Calu3 (cell line): ENCODE data around the gene C5orf52. TPM values are rescaled to one million over a fixed set of nuclear protein-coding genes. Genes with fewer than 3 reads are reported as not detected.
"Not testable (repeated sequence)": the region's sequence is repeated elsewhere in the genome, so short reads cannot be mapped to it uniquely, and the experiment has no call there.

ENCODE experiments used
- BruUV-seq: library from RNA; stranded (reverse); fragments of 400-500 nt; replicated peaks from 2 replicates; lab custom pipeline; 2021; lab: Mats Ljungman, UMichigan
- CTCF ChIA-PET: fragments of 300-600 bp; sonication (Branson Sonifier 250); formaldehyde crosslinking; loops from one replicate; lab custom pipeline; 2022; ENCODE audit warnings: antibody characterized with exemption; lab: Charles Lee
- DNase-seq: peaks from one replicate; pipeline ENCODE4 v3.0.0; 2022
- H3K27ac Mint-ChIP-seq: one replicate; pipeline ENCODE4 v1.8.0; 2022; ENCODE audit warnings: mixed read lengths; ENCODE audit not compliant: unreplicated experiment
- H3K27me3 Mint-ChIP-seq: one replicate; pipeline ENCODE4 v1.8.0; 2022; ENCODE audit warnings: mixed read lengths; ENCODE audit not compliant: unreplicated experiment
- H3K36me3 Mint-ChIP-seq: one replicate; pipeline ENCODE4 v1.8.0; 2022; ENCODE audit warnings: mild to moderate bottlenecking, moderate library complexity, mixed read lengths; ENCODE audit not compliant: insufficient read depth, unreplicated experiment
- H3K4me1 Mint-ChIP-seq: one replicate; pipeline ENCODE4 v1.8.0; 2022; ENCODE audit warnings: mild to moderate bottlenecking, low read depth, mixed read lengths; ENCODE audit not compliant: unreplicated experiment
- H3K4me3 Mint-ChIP-seq: one replicate; pipeline ENCODE4 v1.8.0; 2022; ENCODE audit warnings: mild to moderate bottlenecking, low read depth, moderate library complexity, mixed read lengths; ENCODE audit not compliant: unreplicated experiment
- H3K9me3 Mint-ChIP-seq: one replicate; pipeline ENCODE4 v1.8.0; 2022; ENCODE audit warnings: low read depth, mixed read lengths; ENCODE audit not compliant: unreplicated experiment
- intact Hi-C: fragments of 100-400 bp; cut with micrococcal nuclease; formaldehyde crosslinking; loops from one replicate; pipeline ENCODE4 v1.10.0; 2022; ENCODE audit not compliant: unreplicated experiment
- total RNA-seq: library from RNA; stranded (reverse); gene quantifications from 2 replicates; pipeline ENCODE4 v1.2.3, GENCODE V29; 2022
- TF ChIP-seq, protein P1 (sequence below): fragments of 200-600 bp; IDR thresholded peaks from one replicate; pipeline ENCODE4 v1.8.0; 2022; ENCODE audit warnings: antibody characterized with exemption; ENCODE audit not compliant: unreplicated experiment

The C5orf52 gene
- total RNA-seq, 1 experiment from 2014 or later = not detected

GRCh38 chr5:157671592-157672330 is 428 bp downstream of the C5orf52 start:
- H3K27ac Mint-ChIP-seq = peak overlapping the region; percentile 11
- TF ChIP-seq, protein P1, sequence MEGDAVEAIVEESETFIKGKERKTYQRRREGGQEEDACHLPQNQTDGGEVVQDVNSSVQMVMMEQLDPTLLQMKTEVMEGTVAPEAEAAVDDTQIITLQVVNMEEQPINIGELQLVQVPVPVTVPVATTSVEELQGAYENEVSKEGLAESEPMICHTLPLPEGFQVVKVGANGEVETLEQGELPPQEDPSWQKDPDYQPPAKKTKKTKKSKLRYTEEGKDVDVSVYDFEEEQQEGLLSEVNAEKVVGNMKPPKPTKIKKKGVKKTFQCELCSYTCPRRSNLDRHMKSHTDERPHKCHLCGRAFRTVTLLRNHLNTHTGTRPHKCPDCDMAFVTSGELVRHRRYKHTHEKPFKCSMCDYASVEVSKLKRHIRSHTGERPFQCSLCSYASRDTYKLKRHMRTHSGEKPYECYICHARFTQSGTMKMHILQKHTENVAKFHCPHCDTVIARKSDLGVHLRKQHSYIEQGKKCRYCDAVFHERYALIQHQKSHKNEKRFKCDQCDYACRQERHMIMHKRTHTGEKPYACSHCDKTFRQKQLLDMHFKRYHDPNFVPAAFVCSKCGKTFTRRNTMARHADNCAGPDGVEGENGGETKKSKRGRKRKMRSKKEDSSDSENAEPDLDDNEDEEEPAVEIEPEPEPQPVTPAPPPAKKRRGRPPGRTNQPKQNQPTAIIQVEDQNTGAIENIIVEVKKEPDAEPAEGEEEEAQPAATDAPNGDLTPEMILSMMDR = no peak
- H3K4me3 Mint-ChIP-seq = peak overlapping the region; percentile 84
- no peaks in the 10 kb centered on the region for H3K9me3 Mint-ChIP-seq
- peaks cover 30% of the 10 kb centered on the region for H3K4me1 Mint-ChIP-seq
- H3K36me3 Mint-ChIP-seq = peaks cover 26% of the 10 kb centered on the region
- CTCF ChIA-PET = no interaction called here
- no TSS peak for BruUV-seq
- intact Hi-C loops = no loop called here
- no peak for DNase-seq
- peaks cover 15% of the 10 kb centered on the region for H3K27me3 Mint-ChIP-seq

GRCh38 chr5:157672976-157673375 is 1.6 kb downstream of the C5orf52 start:
- no TSS peak for BruUV-seq
- no peak overlapping the region for H3K27ac Mint-ChIP-seq
- no peak for DNase-seq
- TF ChIP-seq, protein P1 = no peak
- intact Hi-C loops = no loop called here
- peaks cover 15% of the 10 kb centered on the region for H3K27me3 Mint-ChIP-seq
- H3K4me3 Mint-ChIP-seq = no peak overlapping the region
- H3K36me3 Mint-ChIP-seq = peaks cover 26% of the 10 kb centered on the region
- CTCF ChIA-PET = no interaction called here
- H3K9me3 Mint-ChIP-seq = no peaks in the 10 kb centered on the region
- H3K4me1 Mint-ChIP-seq = peaks cover 30% of the 10 kb centered on the region

GRCh38 chr5:157674351-157674750 is 3.0 kb downstream of the C5orf52 start:
- Mint-ChIP-seq H3K36me3 (peaks cover 26% of the 10 kb centered on the region), H3K27me3 (peaks cover 15% of the 10 kb centered on the region), H3K4me1 (peaks cover 30% of the 10 kb centered on the region)
- DNase-seq, H3K9me3 Mint-ChIP-seq, intact Hi-C loops, H3K4me3 Mint-ChIP-seq, BruUV-seq, H3K27ac Mint-ChIP-seq: not testable (repeated sequence)
- CTCF ChIA-PET = interaction anchor here (0.6 kb wide), 1 partner anchor 95 kb away, joined by 6 read pairs; no protein-coding TSS in a partner anchor

DNA sequence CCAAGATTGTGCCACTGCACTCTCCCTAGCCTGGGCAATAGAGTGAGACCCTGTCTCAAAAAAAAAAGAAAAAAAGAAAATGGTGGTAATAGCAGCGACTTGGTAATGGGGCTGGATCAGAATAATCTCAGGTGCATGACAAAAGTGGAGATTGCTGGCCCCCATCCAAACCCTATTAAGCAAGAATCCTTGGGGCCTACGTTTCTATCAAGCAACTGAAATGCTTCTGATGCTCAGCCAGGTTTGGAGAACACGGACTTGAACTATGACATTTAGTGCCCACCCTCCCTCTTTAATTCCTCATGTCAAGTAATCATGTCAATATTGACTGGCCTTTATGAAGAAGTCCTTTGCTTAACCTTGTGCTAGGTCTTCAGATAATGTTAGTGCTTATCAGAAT is 6.6 kb downstream of the C5orf52 start:
- Mint-ChIP-seq H3K27me3 (no peaks in the 10 kb centered on the region), H3K27ac (no peak overlapping the region), H3K4me3 (no peak overlapping the region), H3K36me3 (no peaks in the 10 kb centered on the region), H3K4me1 (no peaks in the 10 kb centered on the region), H3K9me3 (no peaks in the 10 kb centered on the region)
- intact Hi-C loops = no loop called here
- DNase-seq = no peak
- TF ChIP-seq, protein P1 = no peak
- CTCF ChIA-PET = no interaction called here
- no TSS peak for BruUV-seq

DNA sequence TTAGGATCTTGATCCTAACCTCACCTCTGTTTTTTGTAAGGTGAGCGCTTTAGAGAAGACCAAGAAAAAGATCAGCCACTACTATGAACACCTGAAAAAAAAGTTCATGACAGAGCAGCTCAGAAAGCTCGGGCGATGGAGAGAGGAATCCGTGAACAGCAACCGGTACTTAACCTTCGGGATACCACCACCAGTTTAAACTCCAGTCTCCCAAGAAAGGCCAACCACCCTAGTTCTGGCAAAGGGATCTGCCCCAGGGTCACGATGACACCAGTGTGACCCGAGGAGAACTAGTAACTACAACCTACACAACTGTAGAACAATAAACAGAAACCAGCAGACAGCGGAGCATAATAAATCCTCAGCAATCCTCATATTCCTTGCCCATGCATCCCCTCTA is 8.5 kb downstream of the C5orf52 start:
- intact Hi-C loops = no loop called here
- Mint-ChIP-seq H3K27ac (no peak overlapping the region), H3K36me3 (no peaks in the 10 kb centered on the region), H3K27me3 (no peaks in the 10 kb centered on the region), H3K4me1 (no peaks in the 10 kb centered on the region), H3K9me3 (no peaks in the 10 kb centered on the region), H3K4me3 (no peak overlapping the region)
- DNase-seq = no peak
- BruUV-seq = no TSS peak
- TF ChIP-seq, protein P1 = no peak
- CTCF ChIA-PET = no interaction called here
